ENCODE measurements around the gene C12orf75.

The C12orf75 gene

DNA sequence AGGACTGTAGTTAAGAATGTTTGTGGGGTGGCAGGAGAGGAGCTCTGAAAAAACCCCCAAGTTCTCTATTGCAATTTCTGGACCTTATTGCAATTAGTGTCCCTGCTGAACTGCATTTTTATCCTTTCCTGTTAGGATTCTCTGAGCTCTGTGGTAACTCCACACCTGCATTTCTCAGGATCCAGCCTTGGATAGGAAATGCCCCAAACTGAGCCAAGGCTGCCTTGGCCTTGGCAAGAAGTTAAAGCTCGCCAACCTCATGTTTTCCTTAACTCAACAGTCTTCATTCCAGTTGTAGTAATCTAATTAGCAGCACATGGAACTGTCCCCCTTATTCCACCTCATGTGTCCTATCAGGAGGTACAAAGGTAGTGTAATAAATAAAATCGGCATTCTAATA is 66.5 kb downstream of the C12orf75 start:
- no peak overlapping the region for H3K4me3 ChIP-seq (ENCODE audit: low read depth, low read length)
- CTCF ChIA-PET: interaction anchor here (0.9 kb wide), 1 partner anchor 752 kb away, joined by 3 read pairs; no protein-coding TSS in a partner anchor
- no peaks in the 10 kb centered on the region for H3K36me3 ChIP-seq (ENCODE audit: control insufficient read depth in 2 of 2, insufficient read depth in 1 of 2, low read length in 2 of 2)

DNA sequence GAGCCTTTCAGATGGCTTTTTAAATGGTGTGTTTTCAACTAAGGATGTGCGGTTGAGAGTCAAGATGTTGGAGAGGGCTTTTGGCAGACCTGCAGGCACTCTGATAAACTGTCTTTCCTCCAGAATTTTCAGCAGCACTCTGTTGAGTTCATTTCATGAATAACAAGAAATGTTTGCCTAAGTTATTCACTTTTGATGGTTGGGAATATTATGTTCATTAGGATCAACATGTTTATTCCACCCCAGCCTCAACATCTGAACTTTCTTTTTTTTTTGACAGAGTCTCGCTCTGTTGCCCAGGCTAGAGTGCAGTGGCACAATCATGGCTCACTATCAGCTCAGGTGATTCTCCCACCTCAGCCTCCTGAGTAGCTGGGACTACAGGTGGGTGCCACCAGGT is 68.4 kb downstream of the C12orf75 start:
- CTCF ChIA-PET: no interaction called here

More for the DNA sequence above, 66.5 kb downstream of the C12orf75 start:
- Histone ChIP-seq H3K27ac (ENCODE audit: extremely low read depth, low read depth, low read length) (no peak overlapping the region), H3K9me3 (ENCODE audit: control insufficient read depth, insufficient read depth, low read depth, low read length) (no peaks in the 10 kb centered on the region), H3K4me1 (ENCODE audit: control insufficient read depth, insufficient read depth, low read length) (peaks cover 12% of the 10 kb centered on the region)
- POLR2A ChIA-PET: no interaction called here
- TF ChIP-seq ZNF157 (tag by site-specific recombination; IDR thresholded peaks at IDR 0.05): no peak
- no peak for TF ChIP-seq YY1 (tag by site-specific recombination; IDR thresholded peaks at IDR 0.05)
- TF ChIP-seq ZNF266 (tag by site-specific recombination; IDR thresholded peaks at IDR 0.05; ENCODE audit: low read depth): no peak
- TF ChIP-seq FEZF1 (tag by site-specific recombination; IDR thresholded peaks at IDR 0.05): no peak
- TF ChIP-seq, protein P1, sequence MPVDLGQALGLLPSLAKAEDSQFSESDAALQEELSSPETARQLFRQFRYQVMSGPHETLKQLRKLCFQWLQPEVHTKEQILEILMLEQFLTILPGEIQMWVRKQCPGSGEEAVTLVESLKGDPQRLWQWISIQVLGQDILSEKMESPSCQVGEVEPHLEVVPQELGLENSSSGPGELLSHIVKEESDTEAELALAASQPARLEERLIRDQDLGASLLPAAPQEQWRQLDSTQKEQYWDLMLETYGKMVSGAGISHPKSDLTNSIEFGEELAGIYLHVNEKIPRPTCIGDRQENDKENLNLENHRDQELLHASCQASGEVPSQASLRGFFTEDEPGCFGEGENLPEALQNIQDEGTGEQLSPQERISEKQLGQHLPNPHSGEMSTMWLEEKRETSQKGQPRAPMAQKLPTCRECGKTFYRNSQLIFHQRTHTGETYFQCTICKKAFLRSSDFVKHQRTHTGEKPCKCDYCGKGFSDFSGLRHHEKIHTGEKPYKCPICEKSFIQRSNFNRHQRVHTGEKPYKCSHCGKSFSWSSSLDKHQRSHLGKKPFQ (tag by site-specific recombination; IDR thresholded peaks at IDR 0.05): no peak
- TF ChIP-seq MEIS1 (CRISPR knock-in tag; IDR thresholded peaks at IDR 0.05; ENCODE audit: borderline replicate concordance): no peak
- TF ChIP-seq ZNF645 (tag by site-specific recombination; IDR thresholded peaks at IDR 0.05): no peak
- TF ChIP-seq ZNF660 (tag by site-specific recombination; IDR thresholded peaks at IDR 0.05): no peak
- no peak for TF ChIP-seq ZNF174 (tag by site-specific recombination; IDR thresholded peaks at IDR 0.05)
- TF ChIP-seq ZNF274 (IDR thresholded peaks at IDR 0.05; ENCODE audit: low read length): no peak
- no peak for TF ChIP-seq ZNF274 (tag by site-specific recombination; IDR thresholded peaks at IDR 0.05; ENCODE audit: borderline replicate concordance)
- TF ChIP-seq PRDM1 (tag by site-specific recombination; IDR thresholded peaks at IDR 0.05): no peak
- TF ChIP-seq ZNF248 (tag by site-specific recombination; IDR thresholded peaks at IDR 0.05): no peak
- no peak for TF ChIP-seq ZNF514 (tag by site-specific recombination; IDR thresholded peaks at IDR 0.05)
- no peak for TF ChIP-seq ZNF133 (tag by site-specific recombination; IDR thresholded peaks at IDR 0.05)

More for the DNA sequence above, 68.4 kb downstream of the C12orf75 start:
- H3K4me1 ChIP-seq (ENCODE audit: control insufficient read depth, insufficient read depth, low read length): peaks cover 12% of the 10 kb centered on the region
- no peak overlapping the region for H3K27ac ChIP-seq (ENCODE audit: extremely low read depth, low read depth, low read length)
- no peak overlapping the region for H3K4me3 ChIP-seq (ENCODE audit: low read depth, low read length)
- no peaks in the 10 kb centered on the region for H3K36me3 ChIP-seq (ENCODE audit: control insufficient read depth in 2 of 2, insufficient read depth in 1 of 2, low read length in 2 of 2)
- no peaks in the 10 kb centered on the region for H3K9me3 ChIP-seq (ENCODE audit: control insufficient read depth, insufficient read depth, low read depth, low read length)
- POLR2A ChIA-PET: no interaction called here
- no peak for TF ChIP-seq KLF1 (tag by site-specific recombination; IDR thresholded peaks at IDR 0.05)
- TF ChIP-seq ZBTB21 (tag by site-specific recombination; IDR thresholded peaks at IDR 0.05): no peak
- no peak for TF ChIP-seq ZNF692 (tag by site-specific recombination; IDR thresholded peaks at IDR 0.05)
- TF ChIP-seq WT1 (tag by site-specific recombination; IDR thresholded peaks at IDR 0.05): no peak
- no peak for TF ChIP-seq ZNF202 (tag by site-specific recombination; IDR thresholded peaks at IDR 0.05; ENCODE audit: borderline replicate concordance)
